Measurements from ENCODE around the gene BCAR3.

DNA sequence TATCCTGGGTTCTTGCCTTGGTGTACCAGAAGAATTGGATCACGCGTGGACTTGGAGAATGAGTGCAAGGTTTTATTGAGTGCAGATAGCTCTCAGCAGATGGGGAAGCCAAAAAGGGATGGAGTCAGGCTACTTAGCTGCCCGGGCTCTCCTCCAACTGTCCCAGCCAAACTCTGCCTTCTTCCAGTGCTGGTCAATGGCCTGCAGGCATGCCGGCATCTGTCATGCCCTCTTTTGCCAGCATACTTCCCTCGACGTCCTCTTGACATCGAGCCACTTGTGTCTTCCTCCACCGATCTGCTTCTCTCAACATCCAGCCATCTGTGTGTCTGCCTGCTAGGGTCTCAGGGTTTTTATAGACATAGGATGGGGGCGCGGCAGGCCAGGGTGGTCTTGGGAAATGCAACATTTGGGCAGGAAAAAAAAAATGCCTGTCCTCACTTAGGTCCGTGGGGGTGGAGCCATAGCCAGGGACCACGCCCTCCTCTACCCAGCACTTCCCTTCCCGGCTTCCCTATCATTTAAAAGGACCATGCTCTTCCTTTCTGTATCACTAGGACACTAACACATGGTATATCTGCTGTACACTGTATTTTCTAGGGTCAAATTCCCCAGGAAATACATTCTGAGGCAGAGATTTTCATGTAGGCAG, 47.0 kb upstream of the BCAR3 start:
- TF ChIP-seq, protein P1, sequence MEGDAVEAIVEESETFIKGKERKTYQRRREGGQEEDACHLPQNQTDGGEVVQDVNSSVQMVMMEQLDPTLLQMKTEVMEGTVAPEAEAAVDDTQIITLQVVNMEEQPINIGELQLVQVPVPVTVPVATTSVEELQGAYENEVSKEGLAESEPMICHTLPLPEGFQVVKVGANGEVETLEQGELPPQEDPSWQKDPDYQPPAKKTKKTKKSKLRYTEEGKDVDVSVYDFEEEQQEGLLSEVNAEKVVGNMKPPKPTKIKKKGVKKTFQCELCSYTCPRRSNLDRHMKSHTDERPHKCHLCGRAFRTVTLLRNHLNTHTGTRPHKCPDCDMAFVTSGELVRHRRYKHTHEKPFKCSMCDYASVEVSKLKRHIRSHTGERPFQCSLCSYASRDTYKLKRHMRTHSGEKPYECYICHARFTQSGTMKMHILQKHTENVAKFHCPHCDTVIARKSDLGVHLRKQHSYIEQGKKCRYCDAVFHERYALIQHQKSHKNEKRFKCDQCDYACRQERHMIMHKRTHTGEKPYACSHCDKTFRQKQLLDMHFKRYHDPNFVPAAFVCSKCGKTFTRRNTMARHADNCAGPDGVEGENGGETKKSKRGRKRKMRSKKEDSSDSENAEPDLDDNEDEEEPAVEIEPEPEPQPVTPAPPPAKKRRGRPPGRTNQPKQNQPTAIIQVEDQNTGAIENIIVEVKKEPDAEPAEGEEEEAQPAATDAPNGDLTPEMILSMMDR (IDR thresholded peaks at IDR 0.05 in 4 of 5, conservative IDR thresholded peaks at IDR 0.05 in 1 of 5) = no peak
- TF ChIP-seq POLR2A (IDR thresholded peaks at IDR 0.05) = no peak

All from gastrocnemius medialis (tissue), 4 donors.